OCI-LY3 (cell line): Measurements from ENCODE around the gene TUBA1B.

Experiments
- H2AFZ ChIP-seq: fragments of 200-600, 300-600 bp; shearing (Covaris generic); 2 replicates; pipeline ENCODE4 v1.6.0; 2014; ENCODE audit warnings: antibody characterized with exemption, low read depth, low read length
- H3K27ac ChIP-seq: fragments of 200-600, 300-600 bp; sonication (generic); 2 replicates; pipeline ENCODE4 v1.5.1; 2014; ENCODE audit warnings: mild to moderate bottlenecking, low read length, moderate library complexity, mixed read lengths
- H3K27me3 ChIP-seq: fragments of 200-600, 300-600 bp; sonication (generic); 2 replicates; pipeline ENCODE4 v1.6.1; 2014; ENCODE audit warnings: low read depth, low read length, mixed read lengths
- H3K36me3 ChIP-seq: fragments of 200-600, 300-600 bp; sonication (generic); replicated peaks from 2 replicates; pipeline ENCODE3; 2014; ENCODE audit warnings: low read depth, low read length, mixed read lengths
- H3K4me1 ChIP-seq: fragments of 300-600, 200-600 bp; sonication (generic); 2 replicates; pipeline ENCODE4 v1.6.1; 2014; ENCODE audit warnings: low read length, mixed read lengths
- H3K4me2 ChIP-seq: fragments of 200-600, 300-600 bp; sonication (generic); 2 replicates; pipeline ENCODE4 v1.6.1; 2014; ENCODE audit warnings: low read length, mixed read lengths
- H3K4me3 ChIP-seq: fragments of 300-600, 200-600 bp; sonication (generic); 2 replicates; pipeline ENCODE4 v1.5.1; 2014; ENCODE audit warnings: antibody characterized with exemption, mild to moderate bottlenecking, low read length, moderate library complexity
- H3K79me2 ChIP-seq: fragments of 300-600, 200-600 bp; shearing (Covaris generic); 2 replicates; pipeline ENCODE4 v1.6.1; 2014; ENCODE audit warnings: mild to moderate bottlenecking, low read length, mixed read lengths
- H3K9ac ChIP-seq: fragments of 300-600, 200-600 bp; shearing (Covaris generic); 2 replicates; pipeline ENCODE4 v1.6.0; 2014; ENCODE audit warnings: mild to moderate bottlenecking, low read length, moderate library complexity
- H3K9me3 ChIP-seq: fragments of 200-600, 300-600 bp; shearing (Covaris generic); 2 replicates; pipeline ENCODE4 v1.6.1; 2014; ENCODE audit warnings: low read length, mixed read lengths; ENCODE audit not compliant: insufficient read depth
- H4K20me1 ChIP-seq: fragments of 200-600, 300-600 bp; sonication (generic); 2 replicates; pipeline ENCODE4 v1.6.1; 2016; ENCODE audit warnings: low read length, mixed read lengths; ENCODE audit not compliant: insufficient read depth
- EZH2phosphoT487 ChIP-seq: fragments of 200-600 bp; shearing (Covaris generic); IDR thresholded peaks from 2 replicates; pipeline ENCODE4 v1.6.1; 2018; ENCODE audit warnings: antibody characterized with exemption, mixed run types, low read depth
- TF ChIP-seq, protein P1 (sequence below): fragments of 200-600, 300-600 bp; sonication (generic); IDR thresholded peaks from 2 replicates; pipeline ENCODE4 v1.5.1; 2014; ENCODE audit warnings: antibody characterized with exemption, low read length, low read depth

The TUBA1B gene

DNA sequence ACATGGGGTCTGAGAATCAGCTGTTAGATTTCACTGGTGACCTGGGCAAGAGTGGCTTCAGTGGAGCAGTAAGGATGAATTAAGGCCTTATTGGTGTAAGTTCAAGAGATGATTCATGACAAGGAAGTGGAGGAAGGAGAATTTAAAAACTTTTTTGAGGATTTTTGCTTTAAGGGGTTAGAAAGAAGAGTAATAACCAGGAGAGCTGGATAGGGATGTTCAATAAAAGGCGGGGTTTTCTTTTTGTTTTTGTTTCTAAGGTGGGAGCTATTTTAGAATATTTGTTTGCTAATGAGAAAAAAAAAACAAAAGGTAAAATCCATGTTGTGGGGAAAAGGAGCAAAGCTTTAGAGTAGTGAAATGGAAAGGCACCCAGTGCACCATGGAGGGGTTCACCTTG is 15.2 kb upstream of the TUBA1B start:
- Histone ChIP-seq H3K4me2 (no peak overlapping the region), H3K9ac (no peak overlapping the region), H3K27me3 (no peaks in the 10 kb centered on the region), H3K27ac (no peak overlapping the region), H3K79me2 (peaks cover 4% of the 10 kb centered on the region; the same call in 1 of the 2 replicates), H3K36me3 (no peaks in the 10 kb centered on the region), H3K4me1 (no peaks in the 10 kb centered on the region), H2AFZ (no peak overlapping the region), H3K9me3 (no peaks in the 10 kb centered on the region), H4K20me1 (no peaks in the 10 kb centered on the region), H3K4me3 (no peak overlapping the region)
- TF ChIP-seq EZH2phosphoT487, result no peak
- TF ChIP-seq, protein P1, sequence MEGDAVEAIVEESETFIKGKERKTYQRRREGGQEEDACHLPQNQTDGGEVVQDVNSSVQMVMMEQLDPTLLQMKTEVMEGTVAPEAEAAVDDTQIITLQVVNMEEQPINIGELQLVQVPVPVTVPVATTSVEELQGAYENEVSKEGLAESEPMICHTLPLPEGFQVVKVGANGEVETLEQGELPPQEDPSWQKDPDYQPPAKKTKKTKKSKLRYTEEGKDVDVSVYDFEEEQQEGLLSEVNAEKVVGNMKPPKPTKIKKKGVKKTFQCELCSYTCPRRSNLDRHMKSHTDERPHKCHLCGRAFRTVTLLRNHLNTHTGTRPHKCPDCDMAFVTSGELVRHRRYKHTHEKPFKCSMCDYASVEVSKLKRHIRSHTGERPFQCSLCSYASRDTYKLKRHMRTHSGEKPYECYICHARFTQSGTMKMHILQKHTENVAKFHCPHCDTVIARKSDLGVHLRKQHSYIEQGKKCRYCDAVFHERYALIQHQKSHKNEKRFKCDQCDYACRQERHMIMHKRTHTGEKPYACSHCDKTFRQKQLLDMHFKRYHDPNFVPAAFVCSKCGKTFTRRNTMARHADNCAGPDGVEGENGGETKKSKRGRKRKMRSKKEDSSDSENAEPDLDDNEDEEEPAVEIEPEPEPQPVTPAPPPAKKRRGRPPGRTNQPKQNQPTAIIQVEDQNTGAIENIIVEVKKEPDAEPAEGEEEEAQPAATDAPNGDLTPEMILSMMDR, result no peak

DNA sequence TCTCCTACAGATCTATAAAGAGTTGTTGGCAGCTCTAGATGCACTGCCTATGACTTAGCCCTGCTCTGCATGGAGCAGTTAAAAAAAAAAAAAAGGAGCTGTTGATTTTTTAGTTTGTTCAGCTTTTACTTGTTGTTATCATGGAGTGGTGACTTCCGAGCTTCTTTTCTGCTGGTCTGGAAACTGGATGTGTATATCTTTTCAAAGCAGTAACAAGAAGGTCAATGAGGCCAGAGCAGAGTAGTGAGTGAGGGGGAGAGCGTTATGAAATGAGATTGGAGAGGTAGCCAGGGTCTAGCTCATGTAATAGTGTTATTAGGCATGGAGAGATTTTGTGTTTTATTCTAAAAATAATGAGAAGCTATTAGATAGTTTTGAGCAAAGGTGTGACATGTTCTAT is 13.2 kb upstream of the TUBA1B start:
- Histone ChIP-seq H3K4me3 (no peak overlapping the region), H3K79me2 (peaks cover 4% of the 10 kb centered on the region; the same call in 1 of the 2 replicates), H3K4me1 (no peaks in the 10 kb centered on the region), H3K9ac (no peak overlapping the region), H3K4me2 (no peak overlapping the region), H2AFZ (no peak overlapping the region), H3K27ac (no peak overlapping the region), H4K20me1 (no peaks in the 10 kb centered on the region), H3K36me3 (no peaks in the 10 kb centered on the region), H3K27me3 (no peaks in the 10 kb centered on the region), H3K9me3 (no peaks in the 10 kb centered on the region)
- TF ChIP-seq EZH2phosphoT487, result no peak
- TF ChIP-seq, protein P1, result no peak

DNA sequence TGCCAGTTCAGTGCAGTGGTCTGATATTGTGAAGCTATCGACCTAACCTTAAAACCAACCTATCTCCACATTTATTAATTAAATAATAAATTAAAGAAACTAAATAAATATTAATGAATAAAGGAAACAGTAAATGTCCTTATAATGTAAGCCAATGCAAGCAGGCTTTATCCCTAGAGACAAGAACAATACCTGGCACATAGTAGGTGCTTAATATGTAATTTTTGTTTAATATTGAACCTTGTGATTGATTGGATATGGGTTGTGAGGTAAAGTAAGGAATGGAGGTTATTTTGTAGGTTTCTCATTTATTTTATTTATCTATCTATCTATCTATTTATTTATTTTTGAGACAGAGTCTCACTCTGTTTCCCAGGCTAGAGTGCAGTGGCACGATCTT is 7.8 kb upstream of the TUBA1B start:
- TF ChIP-seq, protein P1, result no peak
- TF ChIP-seq EZH2phosphoT487, result no peak
- peaks cover 4% of the 10 kb centered on the region for H3K79me2 ChIP-seq
- H3K4me3 ChIP-seq, result no peak overlapping the region
- no peak overlapping the region for H2AFZ ChIP-seq
- no peaks in the 10 kb centered on the region for H3K36me3 ChIP-seq
- no peaks in the 10 kb centered on the region for H3K27me3 ChIP-seq
- no peaks in the 10 kb centered on the region for H3K9me3 ChIP-seq
- H3K27ac ChIP-seq, result no peak overlapping the region
- H3K4me2 ChIP-seq, result no peak overlapping the region
- H4K20me1 ChIP-seq, result no peaks in the 10 kb centered on the region
- no peak overlapping the region for H3K9ac ChIP-seq
- H3K4me1 ChIP-seq, result no peaks in the 10 kb centered on the region

DNA sequence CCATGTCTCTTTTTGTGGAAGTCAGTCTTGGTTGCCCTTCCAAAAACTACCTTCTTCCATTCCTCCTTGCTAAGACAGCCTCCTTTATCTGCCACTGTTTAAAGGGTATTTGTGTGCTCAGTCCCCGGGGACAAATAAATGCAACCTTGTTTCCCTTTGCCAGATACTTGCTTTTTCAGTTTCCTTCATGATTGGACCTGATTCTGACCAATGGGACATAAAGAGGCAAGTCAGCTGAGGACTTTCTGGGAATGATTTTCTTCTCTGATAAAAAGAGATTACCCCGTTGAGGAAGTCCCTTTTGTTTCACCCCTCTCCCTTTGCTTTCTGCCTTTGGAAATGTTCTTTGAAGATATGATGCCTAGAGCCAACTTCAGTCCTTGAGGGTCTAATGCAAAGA is 7.4 kb upstream of the TUBA1B start:
- Histone ChIP-seq H3K27ac (no peak overlapping the region), H2AFZ (no peak overlapping the region), H3K4me1 (peaks cover 4% of the 10 kb centered on the region), H3K27me3 (no peaks in the 10 kb centered on the region), H3K9ac (no peak overlapping the region), H3K36me3 (no peaks in the 10 kb centered on the region), H3K79me2 (peaks cover 9% of the 10 kb centered on the region), H4K20me1 (no peaks in the 10 kb centered on the region), H3K4me2 (no peak overlapping the region), H3K9me3 (no peaks in the 10 kb centered on the region), H3K4me3 (no peak overlapping the region)
- TF ChIP-seq, protein P1, result no peak
- TF ChIP-seq EZH2phosphoT487, result no peak
